Skin of body (tissue), 3 donors: ENCODE results near the gene CALU. TPM values are rescaled to one million over a fixed set of nuclear protein-coding genes. Genes with fewer than 3 reads are reported as not detected.
A peak's percentile ranks its signal among the peaks of the same experiment; 100 is the strongest.

ENCODE experiments used
- DNase-seq: peaks from one replicate; lab custom pipeline; 2025; lab: John Stamatoyannopoulos, UW
- small RNA-seq: library from RNA; depleted of rRNA; stranded (forward); fragments of <200 nt; gene quantifications from one replicate; pipeline ENCODE3, GENCODE V24; 2014; ENCODE audit warnings: low replicate concordance
- total RNA-seq: library from RNA; depleted of rRNA; stranded (reverse); fragments of >200 nt; gene quantifications from one replicate; pipeline ENCODE4 v1.2.3, GENCODE V29; 2014

CALU gene
- total RNA-seq, 1 donor from 2014 or later = 147 TPM

DNA sequence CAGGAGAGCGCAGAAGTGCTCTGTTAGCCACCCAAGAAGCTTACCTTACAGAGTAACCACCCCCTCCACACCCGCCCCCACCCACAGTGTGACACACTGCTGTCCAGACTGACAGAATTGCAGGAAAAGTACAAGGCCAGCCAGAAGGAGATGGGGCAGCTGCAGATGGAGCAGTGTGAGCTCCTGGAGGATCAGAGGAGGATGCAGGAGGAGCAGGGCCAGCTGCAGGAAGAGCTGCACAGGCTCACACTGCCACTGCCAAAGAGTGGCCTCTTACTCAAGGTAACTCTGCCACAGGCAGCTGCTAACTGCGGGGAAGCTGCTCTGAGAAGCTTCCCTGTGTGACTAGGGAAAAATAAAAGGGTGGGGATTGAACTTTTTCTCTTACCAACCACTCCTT is 70.2 kb downstream of the CALU start:
- no peak for DNase-seq

DNA sequence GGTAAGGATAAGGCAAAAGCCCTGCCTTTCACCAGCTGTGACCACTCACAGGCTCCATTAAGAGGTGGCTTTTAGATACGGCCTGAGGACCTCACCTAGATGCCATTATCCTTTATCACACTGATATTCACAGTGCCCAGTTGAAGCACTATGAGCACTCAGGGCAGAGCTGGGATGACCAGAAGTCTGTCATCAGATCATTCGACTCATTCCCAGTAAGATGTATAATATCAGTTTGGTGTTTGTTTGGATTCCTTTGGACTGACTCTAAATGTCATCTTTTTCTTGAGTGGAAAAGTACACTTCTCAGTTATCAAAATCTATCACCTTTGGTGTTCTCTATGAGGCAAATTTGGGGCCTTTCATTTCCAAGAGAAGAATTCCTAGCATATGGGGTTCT is 71.3 kb downstream of the CALU start:
- DNase-seq = no peak

DNA sequence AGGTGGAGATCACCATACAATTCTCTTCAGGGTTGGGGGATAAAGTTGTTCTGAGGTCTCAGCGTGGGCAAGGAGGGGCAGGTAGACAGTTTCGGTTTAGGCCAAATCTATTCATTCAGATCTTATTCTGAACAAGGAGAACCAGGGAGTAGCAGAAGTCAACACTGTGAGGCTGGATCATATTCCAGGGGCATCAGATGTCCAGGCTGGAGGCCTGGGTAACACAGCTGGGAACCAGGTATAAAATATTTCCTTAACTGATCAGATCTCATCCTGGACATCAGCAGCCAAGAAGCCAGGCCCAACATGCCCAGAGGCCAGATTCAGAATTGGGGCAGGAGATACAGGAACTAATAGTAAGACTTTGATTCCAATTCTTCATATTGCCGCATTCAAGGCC is 71.8 kb downstream of the CALU start:
- no peak for DNase-seq

DNA sequence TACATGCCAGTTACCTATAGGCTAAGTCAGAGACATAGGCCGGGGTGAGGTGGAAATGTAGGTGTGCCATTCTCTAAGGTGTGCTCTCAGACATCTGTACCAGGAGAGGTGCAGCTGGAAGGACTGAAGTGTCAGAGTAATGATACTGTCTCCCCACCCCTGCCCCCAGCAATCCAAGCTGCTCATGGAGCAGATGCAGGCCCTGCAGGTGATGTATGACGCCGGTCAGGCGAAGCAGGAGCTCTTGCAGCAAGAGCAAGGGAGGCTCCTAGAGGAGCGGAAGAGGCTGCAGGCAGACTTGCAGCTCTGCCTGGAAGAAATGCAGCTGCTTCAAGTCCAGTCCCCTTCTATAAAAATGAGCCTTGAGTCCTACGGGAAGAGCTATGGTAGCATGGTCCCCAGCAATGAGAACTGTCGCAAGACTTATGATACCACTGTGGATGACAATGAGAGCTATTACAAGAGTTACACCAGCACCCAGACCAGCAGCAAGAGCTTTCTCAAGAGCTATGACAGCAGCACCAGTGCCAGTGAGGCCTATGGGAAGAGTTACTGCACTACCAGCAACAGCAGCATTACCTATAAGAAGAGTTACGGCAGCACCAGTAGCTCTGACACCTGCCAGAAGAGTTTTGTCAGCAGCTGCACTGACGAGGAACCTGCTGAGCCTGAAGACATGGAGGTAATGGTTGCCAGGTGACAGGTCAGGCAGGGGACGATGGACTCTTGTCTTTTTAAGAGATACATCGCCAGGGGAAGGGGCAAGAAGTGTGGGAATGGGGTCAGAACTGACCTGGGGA is 72.7 kb downstream of the CALU start:
- DNase-seq = no peak

- no peak for DNase-seq
These were observed 73.5 kb downstream of the CALU start for GRCh38 chr7:128812514-128813168.

DNA sequence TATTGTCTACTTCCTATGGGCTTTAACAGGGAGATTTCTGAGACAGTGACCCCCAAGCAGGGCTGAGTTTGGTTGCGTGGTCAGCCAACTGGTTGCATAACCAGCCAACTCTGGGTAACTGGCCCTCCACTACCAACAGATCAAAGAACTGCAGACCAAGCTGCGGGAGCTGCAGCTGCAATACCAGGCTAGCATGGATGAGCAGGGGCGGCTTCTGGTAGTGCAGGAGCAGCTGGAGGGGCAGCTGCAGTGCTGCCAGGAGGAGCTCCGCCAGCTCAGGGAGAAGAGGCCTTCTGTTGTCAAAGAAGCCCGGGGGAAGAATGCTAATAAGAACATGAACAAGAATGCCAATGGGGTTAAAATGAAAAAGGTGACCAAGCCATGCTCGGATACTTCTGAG is 75.3 kb downstream of the CALU start:
- DNase-seq = no peak

DNA sequence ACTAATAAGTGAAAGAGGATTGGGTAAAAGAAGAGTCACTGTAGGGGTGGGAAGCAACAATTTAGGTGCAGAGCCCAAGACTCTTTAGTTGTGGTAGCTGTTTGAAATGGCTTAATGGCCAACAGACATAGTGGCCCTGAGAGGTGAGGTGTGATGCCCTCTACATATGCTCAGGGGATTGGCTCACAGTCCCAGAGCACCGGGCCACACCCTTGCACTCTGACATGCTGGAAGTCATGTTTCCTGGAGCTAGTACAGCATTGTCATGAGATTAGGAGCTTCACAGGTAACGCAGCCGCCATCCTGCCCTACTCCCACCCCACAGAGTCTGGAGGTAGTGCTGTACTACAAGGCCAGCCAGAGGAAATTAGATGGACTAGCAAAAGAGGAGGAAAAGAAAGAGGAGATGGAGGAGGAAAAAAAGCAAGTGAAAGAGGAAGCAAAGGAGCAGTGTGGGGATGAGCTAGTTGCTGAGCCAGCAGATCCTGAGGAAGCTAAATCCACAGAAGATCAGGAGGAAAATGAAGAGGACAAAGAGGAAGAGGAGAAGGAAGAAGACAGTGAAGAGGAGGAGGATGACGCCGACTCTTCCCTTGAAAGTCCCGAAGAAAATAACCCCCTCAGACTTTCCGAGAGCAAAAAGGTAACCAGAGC is 76.3 kb downstream of the CALU start:
- DNase-seq = no peak

DNA sequence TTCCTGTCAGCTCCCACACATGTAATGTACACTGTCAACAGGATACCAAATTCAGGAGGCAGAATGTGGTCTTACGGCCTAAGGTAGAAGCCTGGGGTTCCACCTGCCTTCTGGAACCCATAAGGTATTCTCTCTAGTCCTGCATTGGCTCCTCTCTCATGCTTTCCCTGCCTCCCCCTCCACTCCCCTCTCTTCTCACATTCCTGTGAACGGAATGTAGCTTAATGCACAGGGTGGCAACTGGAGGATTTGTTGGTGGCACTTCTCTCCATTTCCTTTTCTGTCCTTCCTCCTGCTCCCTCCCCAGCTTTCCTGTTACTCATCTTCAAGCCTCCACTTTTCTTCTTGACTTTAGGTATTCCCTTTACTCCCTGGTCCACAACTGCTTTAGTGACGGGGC is 79.5 kb downstream of the CALU start:
- no peak for DNase-seq

Small RNAs within 50 kb of the gene (small RNA-seq; reads per million reads assigned to genes)
- gene RN7SL81P (not detected), gene RNA5SP242 (0.54 reads per million, percentile 64 among the genes with 10 or more reads in this experiment), gene RNA5SP243 (not detected)

Other genes starting within 250 kb of the CALU start
- 0.30 TPM for gene GARIN1A, start 67.1 kb upstream of the CALU start, total RNA-seq
- gene OPN1SW, start 36.4 kb downstream of the CALU start, total RNA-seq = not detected
- 6.1 TPM for gene CCDC136, start 52.6 kb downstream of the CALU start, total RNA-seq
- gene FLNC, start 91.0 kb downstream of the CALU start, total RNA-seq = 106 TPM
- 48.0 TPM for gene ATP6V1F, start 123.5 kb downstream of the CALU start, total RNA-seq
- 1.4 TPM for gene KCP, start 171.3 kb downstream of the CALU start, total RNA-seq
- 4.2 TPM for gene IRF5, start 198.6 kb downstream of the CALU start, total RNA-seq